ENCODE data around the gene CSNK1A1L.

- TF ChIP-seq CTCF (IDR thresholded peaks at IDR 0.05 in 2 of 3, conservative IDR thresholded peaks at IDR 0.05 in 1 of 3; ENCODE audit: borderline replicate concordance in 1 of 3, insufficient read depth in 1 of 3, low read depth in 2 of 3, low read length in 2 of 3) (no peak), POLR2A (IDR thresholded peaks at IDR 0.05; ENCODE audit: borderline replicate concordance, extremely low read depth, insufficient read depth, insufficient read length) (no peak), JUND (IDR thresholded peaks at IDR 0.05) (no peak), ZBTB33 (IDR thresholded peaks at IDR 0.05; ENCODE audit: extremely low read depth, insufficient replicate concordance, low read length) (no peak), CEBPB (IDR thresholded peaks at IDR 0.05; ENCODE audit: low read depth) (no peak), POLR2AphosphoS5 (IDR thresholded peaks at IDR 0.05; ENCODE audit: low read depth, low read length) (no peak), FOSL1 (IDR thresholded peaks at IDR 0.05; ENCODE audit: low read depth) (no peak)
Observed at GRCh38 chr13:37138926-37139325, 33.5 kb upstream of the CSNK1A1L start.
